Measurements from ENCODE around the gene LPO. TPM values are rescaled to one million over a fixed set of nuclear protein-coding genes. Genes with fewer than 3 reads are reported as not detected.

Gene LPO
- total RNA-seq, 1 donor from 2014 or later: not detected

DNA sequence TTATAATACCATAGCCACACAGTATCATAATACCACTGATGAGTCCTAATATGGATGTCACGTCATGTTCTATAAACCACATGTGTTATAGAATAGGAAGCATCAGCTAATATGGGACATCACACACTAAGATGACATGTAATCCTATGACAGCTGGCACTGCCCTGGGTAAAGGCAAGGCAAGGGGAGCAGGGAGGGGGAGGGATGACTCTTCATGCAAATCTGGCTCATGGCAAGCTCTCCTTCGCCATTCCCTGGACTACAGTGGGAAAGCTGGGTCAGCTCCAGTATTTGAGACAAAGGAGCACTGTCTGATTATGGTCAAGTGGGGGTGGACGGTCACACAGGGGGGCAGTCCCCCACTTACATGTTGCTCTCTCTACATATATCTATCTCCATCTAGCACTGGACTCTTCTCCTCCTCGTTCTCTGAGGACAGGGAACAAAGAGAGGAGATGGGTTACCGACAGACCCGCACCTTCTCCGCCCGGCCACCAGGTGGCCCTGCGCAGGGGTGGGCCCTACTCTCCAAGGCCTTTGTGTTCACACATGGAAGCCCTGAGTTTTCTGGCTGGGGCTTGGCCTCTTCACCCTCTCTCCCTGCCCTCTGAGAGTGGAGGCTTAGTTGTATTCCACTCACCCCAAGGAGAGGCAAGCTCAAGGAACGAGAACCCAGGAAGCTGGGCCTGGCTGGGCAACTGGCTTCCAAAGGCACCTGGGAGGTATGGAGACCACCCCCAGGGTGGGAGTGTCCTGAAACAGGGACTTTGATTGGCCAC, 65.8 kb downstream of the LPO start:
- DNase-seq (ENCODE audit: low read depth, low spot score): no peak

DNA sequence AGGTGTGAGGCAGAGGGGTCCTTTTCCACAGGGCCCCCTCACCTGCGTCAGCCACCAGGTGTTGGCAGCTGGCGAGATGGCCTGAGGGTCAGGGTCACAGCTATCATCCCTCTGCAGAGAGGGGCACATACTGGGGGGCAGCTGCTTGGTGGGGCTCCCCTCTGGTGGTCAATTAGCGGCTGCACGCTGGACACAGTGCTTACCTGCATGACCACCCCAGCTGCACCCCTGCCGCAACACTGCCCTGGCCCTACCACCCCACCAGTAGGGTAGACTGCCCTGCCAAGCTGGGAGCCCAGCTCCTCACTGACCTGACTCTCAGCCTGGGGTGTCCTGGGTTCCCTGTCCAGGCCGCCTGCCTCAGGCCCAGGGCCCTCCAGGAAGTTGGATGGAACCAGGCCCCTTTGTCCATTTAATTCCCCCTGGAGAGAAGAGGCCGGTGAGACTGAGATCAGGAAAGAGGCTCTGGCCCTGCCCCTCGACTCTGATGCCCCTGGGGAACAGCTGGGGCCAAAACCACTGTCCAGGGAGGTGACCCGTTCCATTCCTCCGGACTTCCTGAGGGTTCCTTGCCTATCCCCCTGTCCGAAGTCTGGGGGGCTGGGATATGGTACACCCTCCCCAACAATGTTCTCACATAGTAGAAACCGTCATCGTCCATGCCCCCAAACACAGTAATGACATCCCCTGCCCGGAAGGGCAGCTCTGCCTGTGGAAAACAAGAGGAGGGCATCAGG, 66.5 kb downstream of the LPO start:
- DNase-seq (ENCODE audit: low read depth, low spot score): no peak

DNA sequence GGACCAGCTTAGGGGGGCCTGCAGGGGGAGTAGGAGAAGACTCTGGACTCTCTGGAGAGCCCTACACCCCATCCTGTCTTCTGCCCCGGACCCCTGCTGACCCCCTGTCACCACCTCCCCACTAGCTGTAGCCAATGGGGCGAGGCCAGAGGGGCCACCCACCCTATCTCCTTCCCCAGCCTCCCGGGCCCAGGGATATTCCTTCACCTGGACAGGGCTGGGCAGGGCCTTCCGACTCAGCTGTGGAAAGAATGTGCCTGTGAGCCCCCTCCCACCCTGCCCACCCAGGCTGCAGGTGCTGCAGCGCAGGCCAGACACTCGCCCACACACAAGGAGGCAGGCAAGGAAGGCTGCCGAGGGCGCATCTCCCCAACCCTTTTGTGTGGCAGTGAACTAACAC, 67.2 kb downstream of the LPO start:
- DNase-seq (ENCODE audit: low read depth, low spot score): no peak

DNA sequence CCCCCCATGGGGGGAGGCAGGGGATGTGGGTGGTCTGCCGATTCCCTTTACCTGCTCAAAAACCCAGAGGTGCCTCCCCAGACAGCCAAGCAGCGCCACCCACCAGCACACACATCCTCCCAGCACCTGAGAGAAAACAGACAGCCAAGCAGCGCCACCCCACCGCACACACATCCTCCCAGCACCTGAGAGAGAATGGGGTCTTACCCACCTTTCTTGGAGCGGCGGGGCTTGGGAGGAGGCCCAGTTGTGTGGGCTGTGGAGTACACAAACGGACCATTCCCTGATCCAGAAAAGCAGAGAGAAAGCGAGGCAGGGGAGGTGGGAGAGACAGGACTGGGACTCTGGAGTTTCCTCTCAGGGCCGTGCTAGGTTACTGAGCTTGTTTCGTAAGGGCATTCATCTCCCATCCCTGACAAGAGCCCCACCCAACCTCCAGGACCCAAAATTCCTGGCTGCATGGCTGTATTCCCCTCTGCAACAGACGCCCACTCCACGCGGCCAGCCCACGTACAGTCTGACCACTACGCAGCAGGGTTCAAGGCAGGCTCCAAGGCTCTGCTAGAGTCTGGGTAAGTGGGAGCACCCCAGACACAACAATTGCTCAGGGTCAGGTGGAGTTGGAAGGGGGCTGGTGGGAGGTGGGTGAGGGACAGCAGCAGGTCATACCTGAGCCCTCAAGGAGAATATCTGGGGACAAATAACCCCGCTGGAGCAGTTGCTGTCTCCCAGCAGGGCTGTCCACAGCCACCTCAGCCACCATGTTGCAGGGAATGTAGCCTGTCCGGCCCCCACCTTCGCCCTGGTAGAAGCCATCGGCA, 68.0 kb downstream of the LPO start:
- DNase-seq (ENCODE audit: low read depth, low spot score): no peak

DNA sequence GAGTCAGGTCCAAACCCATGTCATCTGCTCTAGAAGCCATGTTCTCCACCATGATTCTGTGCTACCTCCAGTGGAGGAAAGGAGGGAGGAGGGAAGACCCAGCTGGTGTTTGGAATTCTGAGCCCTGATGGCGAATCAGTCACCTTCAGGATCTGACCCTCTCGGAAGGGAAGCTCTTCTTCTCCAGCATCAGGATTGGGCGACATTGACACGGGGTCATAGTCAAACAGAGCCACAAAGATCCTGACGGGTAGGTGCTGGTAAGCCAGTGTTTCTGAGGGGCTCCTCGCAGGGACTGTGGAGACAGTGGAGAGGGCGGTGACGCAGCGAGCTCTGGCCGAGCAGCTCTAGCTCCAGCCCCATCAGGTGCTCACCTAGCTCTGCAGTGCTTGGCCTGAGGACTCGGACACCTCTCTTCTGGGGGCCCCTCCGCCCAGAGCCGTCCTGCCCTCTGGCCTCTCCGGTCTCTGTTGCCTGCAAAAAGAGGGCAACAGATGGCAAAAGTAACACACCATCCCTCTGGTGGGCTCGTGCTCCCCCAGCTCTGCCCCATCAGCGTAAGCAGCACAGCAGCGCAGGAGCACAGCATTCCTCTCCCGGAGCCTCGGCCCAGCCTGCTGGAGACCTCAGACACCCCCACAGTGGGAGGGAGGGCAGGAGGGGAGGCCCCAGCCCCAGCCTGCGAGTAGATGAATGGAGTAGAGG, 69.2 kb downstream of the LPO start:
- DNase-seq (ENCODE audit: low read depth, low spot score): no peak

DNA sequence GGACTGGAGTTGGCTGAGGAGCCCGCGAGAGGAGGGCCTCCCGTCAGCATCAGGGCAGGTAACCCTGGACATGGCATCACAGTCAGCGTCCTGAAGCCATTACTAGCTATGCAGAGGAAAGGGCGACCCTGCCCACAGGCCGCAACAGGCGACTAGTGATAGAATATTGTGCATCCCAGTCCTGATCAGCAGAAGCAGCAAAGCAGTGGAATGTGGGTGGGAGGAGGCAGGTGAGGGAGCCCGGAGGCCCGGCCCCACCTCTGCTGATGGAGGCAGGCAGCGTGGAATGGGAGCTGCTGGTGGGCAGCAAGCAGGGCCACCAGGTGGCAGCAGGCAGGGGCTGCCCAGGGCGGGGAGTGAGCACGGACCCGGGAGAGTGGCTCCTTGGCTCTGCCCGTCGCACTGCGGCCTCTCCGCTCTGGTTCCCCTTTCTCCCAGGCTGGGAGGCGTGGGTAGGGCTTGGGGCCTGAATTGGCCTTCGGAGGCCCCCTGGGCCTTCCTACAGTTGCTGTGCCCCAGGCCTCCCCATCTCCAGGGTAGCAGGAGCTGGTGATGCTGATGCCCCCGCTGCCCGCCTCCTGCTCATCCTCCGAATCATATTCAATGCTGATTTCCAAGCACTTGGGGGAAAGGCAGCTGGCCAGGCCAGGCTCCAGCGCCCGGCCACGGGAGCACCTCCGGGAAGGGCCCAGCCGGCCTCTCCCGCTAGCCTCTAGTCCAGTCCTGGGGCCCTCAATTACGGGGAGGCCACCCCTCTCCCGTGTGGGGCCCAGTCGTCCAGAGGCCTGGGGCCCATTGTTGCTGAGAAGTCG, 70.0 kb downstream of the LPO start:
- DNase-seq (ENCODE audit: low read depth, low spot score): no peak

DNA sequence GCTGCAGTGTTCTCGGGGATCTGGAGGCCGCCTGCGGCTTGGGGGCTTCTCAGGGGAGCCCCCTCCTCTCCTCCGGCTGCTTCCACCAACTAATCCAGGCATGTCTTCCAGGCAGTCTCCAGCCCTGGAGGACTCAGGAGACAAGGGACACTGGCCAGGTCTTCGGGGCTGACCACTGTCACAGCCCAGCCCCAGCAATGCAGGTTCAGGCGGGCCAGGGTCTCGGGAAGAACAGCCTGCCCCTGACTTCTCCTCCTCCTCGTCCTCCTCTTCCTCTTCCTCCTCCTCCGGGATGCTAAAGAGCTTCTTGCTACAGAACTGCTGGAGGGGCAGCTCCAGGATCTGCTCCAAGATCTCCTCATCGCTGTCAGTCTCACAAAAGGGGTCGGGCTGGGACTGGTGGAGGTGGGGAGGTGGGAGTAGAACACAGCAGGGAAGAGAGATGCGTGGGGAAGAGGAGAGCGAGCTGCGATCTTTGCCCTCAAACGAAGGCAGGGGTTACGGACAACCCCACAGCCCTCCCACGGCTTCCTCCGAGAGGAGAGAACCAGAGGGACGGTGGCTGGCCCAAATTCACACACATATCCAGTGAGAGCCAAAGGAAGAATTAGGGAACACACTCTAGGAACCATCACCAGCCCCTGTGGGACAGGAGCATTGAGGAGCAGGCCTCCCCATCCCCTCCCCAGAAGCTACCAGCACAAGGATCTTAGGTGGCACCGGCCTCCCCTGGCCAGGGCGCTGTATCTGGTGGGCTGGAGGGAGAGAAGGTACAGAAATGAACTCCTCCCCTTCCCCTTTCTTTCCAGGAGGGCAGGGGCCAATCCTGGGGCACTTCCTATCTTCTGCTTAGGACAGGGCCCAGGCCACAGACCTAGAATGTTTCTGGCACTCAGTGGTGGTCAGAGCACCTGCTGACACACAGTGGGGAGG, 70.9 kb downstream of the LPO start:
- DNase-seq (ENCODE audit: low read depth, low spot score): no peak

DNA sequence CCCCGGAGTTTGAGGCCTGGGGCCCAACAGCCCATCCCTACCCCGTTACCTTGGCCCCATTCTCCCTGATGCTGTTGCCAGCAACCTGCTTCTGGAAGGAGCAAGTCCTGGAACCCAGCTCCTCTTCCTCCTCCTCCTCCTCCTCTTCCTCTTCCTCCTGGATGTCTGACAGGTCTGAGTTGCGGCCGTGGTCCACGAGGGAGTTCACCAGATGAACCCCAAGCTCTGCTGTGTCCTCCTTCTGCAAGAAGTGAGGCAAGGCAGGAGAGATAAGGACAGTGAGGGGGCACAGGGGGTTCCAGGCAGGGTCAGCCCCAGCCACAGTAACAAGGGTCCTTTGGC, 71.5 kb downstream of the LPO start:
- DNase-seq (ENCODE audit: low read depth, low spot score): no peak

DNA sequence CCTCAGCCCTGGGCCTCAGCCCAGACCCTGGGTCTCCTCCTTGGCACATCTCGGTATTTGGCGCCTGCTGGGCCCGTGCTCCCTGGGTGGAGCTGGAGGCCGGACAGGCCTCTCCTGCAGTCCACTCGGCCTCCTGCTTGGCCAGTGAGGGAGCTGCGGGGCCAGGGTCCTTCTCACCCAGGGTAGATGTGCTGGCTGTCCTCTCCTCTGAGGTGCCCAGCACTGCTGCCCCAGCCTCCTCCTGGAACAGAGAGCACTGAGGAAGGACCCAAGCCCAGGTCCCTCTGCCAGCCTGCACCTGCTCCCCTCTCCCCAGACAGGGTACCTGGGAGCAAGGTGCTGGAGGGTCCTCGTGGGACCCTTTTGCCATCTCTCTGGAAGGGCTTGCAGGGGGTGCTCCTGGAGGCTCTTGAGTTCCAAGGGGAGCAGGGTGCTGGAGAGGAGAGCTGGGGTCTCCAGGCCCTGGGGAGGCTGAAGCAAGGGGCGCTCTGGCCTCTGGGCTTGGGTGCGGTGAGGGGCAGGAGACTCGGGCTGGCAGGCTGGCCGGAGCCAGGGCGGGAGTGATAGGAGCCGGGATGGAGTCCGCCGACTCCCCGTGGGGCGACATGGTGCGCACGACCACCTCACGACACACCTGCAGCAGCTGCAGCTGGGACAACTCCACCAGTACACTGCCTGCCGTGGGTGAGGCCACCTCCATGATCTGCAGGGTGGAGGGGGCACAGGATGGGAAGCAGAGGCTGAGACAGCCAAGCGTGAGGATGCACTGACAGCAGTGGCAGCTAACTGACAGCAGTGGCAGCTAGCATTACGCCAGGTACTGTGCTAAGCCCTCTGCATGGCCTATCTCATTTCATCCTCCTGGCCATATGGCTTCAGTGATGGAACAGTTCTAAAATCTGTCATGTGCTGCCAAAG, 72.4 kb downstream of the LPO start:
- no peak for DNase-seq (ENCODE audit: low read depth, low spot score)

DNA sequence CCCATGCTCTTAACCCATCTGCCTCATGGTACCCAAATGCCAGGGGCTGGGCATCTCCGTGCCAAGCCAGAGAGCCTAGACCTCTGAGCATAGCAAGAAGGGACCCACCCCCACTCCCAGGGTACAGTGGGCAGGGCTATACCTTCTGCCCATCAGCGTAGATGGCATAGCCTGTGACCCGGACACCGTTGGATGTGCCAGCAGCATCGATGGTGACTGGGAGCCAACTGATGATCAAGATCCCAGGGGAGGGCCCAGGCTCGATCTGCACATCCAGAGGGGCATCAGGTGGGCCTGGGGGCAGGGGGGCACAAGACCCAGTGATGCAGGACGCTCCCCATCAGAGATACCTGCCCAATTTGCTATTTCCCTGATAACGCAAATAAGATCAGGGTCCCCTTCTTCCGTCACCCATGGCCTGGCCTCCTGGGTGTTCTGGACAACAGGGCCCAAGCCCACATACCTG, 73.1 kb downstream of the LPO start:
- DNase-seq (ENCODE audit: low read depth, low spot score): no peak

DNA sequence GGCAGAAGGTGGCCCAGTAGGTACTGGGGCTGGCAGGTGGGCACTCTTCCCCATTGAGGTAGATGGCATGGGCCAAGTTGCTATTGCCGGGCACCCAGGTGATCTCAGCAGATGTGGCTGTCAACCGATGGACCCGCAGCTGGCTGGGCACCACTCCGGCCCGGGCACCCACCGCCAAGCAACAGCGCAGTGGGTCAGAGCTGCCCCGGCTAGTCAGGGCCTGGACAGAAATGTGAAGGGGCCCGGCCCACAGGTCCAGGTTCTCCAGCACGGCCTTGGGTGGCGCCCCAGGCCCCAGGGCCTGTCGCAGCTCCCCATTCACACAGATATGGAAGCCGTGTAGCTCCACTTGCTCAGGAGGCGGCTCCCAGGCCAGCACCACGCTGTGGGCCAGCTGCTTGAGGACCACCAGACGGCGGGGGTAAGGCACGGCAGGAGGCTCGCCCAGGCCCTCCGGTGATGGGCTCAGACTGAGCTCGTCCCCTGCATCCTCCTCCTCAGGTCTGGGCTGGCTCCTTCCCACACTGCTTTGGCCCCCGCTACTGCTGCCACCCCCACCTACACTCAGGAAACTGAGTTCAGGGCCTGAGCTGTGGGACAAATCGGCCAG, 73.7 kb downstream of the LPO start:
- no peak for DNase-seq (ENCODE audit: low read depth, low spot score)

DNA sequence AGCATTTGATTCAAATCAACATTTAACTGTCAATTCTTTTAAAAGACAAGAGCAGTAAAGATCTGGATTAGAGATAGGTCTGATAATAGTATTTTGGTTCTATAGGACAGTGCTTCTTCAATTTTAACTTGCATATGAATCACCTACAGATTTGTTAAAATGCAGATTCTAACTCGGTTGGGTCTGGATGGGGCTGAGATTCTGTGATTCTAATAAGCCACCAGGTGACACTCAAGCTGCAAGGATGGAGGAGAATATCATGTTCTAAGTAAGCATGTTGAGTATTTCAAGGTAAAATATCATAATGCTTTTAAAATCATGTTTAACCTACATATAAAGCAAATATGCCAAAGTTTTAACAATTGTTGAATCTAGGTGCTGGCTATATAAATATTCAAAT, 74.4 kb downstream of the LPO start:
- DNase-seq (ENCODE audit: low read depth, low spot score): no peak

DNA sequence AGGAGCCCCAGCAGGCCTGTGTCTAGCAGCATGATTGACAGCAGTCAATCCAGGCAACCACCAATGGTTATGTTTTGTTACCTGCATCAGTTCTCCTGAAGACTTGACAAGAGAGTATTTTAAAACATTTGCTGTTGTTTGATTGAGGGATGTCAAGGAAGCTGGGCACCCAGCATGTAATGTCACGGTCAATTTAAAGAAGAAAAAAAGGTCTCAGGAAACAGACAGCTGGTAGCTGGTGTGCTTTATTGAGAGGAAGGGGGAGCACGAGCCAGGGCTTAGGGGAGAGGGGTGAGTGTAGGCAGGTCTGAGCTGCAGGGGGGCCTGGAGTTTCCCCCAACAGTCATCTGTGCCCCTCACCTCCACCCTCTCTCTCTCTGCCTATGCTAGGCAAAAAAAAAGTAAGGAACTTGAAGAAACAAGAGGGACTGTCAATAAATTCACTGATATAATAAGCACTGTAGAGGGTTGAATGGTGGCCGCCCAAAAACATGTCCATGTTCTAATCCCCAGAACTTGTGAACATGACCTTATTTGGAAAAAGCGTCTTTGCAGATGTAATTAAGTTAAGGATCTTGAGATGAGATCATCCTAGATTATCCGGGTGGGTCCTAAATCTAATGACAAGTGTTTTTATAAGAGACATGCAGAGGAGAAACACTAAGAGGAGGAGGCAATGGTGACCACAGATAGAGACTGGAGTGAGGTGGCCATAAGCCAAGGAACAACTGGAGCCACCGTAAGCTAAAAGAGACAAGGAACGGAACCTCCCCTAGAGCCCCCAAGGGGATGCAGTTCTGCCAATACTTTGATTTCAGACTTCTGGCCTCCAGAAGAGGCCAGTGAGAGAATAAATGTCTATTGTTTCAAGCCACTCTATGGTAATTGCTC, 75.7 kb downstream of the LPO start:
- no peak for DNase-seq (ENCODE audit: low read depth, low spot score)

DNA sequence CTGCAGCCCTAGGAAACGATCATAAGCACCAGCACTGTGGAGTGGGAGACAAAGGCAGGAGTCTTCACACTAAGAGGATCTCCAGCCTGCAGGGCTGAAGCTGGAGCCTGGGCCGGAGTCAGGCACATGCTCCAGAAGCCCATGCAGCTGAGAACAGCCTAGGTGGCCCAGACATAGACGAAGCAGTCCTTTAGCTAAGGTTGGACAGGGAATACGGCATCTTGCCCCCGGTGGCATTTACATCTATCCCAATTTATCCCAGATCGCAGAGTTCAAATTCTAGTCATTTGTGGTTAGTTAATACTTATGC, 76.3 kb downstream of the LPO start:
- DNase-seq (ENCODE audit: low read depth, low spot score): no peak

DNA sequence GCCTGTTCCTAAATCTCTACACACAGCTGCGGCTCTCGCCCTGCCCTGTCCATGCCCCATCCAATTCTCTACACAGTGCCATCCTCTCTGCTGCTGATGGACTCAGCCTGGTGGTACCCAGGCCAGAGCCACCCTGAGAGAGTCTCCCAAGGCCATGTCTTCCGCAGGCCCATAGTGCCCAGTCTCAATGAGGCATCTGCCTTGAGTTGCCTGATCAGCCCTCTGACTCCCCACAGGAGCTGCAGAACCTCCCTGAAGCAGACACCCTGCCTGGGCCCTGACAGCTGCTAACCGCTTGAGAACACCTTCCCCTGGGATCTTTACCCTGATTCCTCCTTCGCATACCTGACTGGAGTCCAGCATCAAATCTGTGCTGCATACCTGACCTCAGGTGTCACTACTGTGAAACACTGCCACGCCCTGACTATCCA, 76.9 kb downstream of the LPO start:
- DNase-seq (ENCODE audit: low read depth, low spot score): no peak

DNA sequence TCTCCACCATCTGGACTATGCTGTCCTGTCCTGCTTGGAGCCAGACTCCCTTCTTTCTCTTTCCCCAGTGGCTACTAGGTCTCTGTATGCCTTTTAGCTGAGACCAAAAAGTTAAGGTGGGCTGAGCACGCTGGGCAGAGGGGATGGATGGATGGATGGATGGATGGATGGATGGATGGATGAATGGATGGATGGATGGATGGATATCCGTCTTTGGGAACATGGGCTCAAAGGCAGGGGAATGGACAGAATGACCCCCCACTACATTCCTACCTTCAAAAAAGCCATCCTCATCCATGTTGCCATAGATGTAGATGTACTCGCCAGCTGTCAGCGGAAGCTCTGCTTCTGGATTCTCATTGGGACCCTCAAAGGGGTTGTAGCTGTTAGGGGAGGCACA, 77.4 kb downstream of the LPO start:
- no peak for DNase-seq (ENCODE audit: low read depth, low spot score)

DNA sequence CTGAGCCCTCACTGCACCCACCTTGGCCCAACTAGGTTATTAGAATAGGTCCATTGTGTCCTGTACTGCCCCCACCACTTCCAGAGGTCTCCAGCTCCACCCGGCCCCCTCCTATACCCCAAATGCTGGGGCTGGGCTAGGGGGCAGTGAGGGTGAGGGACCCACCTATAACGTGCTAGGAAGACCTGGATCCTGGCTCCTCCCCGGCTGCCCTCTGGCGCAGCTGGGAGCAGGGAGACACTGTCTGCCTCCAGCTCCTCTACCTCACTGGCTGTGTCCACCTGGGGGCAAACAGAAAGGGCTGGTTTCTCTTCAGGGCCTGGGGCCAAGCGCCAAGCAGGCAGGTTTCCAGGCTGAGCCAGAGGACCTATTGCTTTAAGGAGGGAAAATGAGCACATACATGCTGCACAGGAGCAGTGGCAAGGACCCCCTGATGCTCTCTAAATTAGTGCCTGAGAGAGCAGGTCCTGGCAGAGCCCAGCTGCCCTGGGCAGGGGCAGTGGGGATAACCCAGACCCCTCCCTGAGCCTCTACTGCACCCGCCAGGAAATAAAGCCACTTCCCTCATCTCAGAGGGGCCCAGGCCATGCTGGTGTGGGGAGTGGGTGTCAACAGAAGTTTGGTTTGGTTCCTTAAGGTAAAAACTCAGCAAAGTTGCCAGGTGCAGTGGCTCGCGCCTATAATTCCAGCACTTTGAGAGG, 78.0 kb downstream of the LPO start:
- no peak for DNase-seq (ENCODE audit: low read depth, low spot score)

Measured in pulmonary artery endothelial cell (primary cell).